PC-9 (cell line): ENCODE results near the gene PRPF4. TPM values are rescaled to one million over a fixed set of nuclear protein-coding genes. Genes with fewer than 3 reads are reported as not detected.

ENCODE experiments used
- BruUV-seq: library from RNA; stranded (reverse); fragments of 400-500 nt; replicated peaks from 2 replicates; lab custom pipeline; 2021; lab: Mats Ljungman, UMichigan
- CTCF ChIA-PET: fragments of 300-600 bp; sonication (Branson Sonifier 250); formaldehyde crosslinking; loops from one replicate; lab custom pipeline; 2022; ENCODE audit warnings: antibody characterized with exemption; lab: Charles Lee
- POLR2A ChIA-PET: fragments of 300-600 bp; sonication (Branson Sonifier 250); formaldehyde crosslinking; loops from one replicate; lab custom pipeline; 2022; ENCODE audit warnings: antibody characterized with exemption; ENCODE audit not compliant: unreplicated experiment; lab: Charles Lee
- DNase-seq, 2 experiments: peaks; one replicate each; pipeline versions ENCODE4 v3.0.0 to v3.0.0-alpha.2; 2015 to 2022; ENCODE audit warnings: mixed read lengths in 1 of 2
- H2AFZ ChIP-seq: fragments of 200-600 bp; sonication (generic); 2 replicates; pipeline ENCODE4 v1.8.1; 2017; ENCODE audit warnings: antibody characterized with exemption
- H3F3A ChIP-seq: fragments of 200-600 bp; sonication (generic); 2 replicates; pipeline ENCODE4 v1.8.1; 2017; ENCODE audit warnings: antibody characterized with exemption, mild to moderate bottlenecking, low read depth; ENCODE audit not compliant: insufficient read depth
- H3K27ac ChIP-seq: fragments of 200-600 bp; sonication (generic); 2 replicates; pipeline ENCODE4 v1.6.1; 2016; ENCODE audit warnings: mixed run types
- H3K27me3 ChIP-seq: fragments of 200-600 bp; sonication (generic); 2 replicates; pipeline ENCODE4 v1.6.1; 2016; ENCODE audit warnings: low read depth, mixed run types; ENCODE audit not compliant: insufficient read depth
- H3K36me3 ChIP-seq: fragments of 200-600 bp; sonication (generic); 2 replicates; pipeline ENCODE4 v1.6.1; 2016; ENCODE audit warnings: low read depth, mixed run types
- H3K4me1 ChIP-seq: fragments of 200-600 bp; sonication (generic); replicated peaks from 2 replicates; pipeline ENCODE4 v1.6.1; 2016; ENCODE audit warnings: mixed run types; ENCODE audit not compliant: insufficient read depth
- H3K4me2 ChIP-seq: fragments of 200-600 bp; sonication (generic); 2 replicates; pipeline ENCODE4 v1.6.1; 2017; ENCODE audit warnings: mixed run types
- H3K4me3 ChIP-seq: fragments of 200-600 bp; sonication (generic); 2 replicates; pipeline ENCODE4 v1.6.1; 2016; ENCODE audit warnings: mixed run types
- H3K79me2 ChIP-seq: fragments of 200-600 bp; sonication (generic); 2 replicates; pipeline ENCODE4 v1.6.1; 2017; ENCODE audit warnings: low read depth, mixed run types
- H3K9me2 ChIP-seq: fragments of 200-600 bp; sonication (generic); 2 replicates; pipeline ENCODE4 v1.8.1; 2017; ENCODE audit warnings: mild to moderate bottlenecking; ENCODE audit not compliant: insufficient read depth
- H3K9me3 ChIP-seq: fragments of 200-600 bp; sonication (generic); 2 replicates; pipeline ENCODE4 v1.8.1; 2016; ENCODE audit warnings: low read depth; ENCODE audit not compliant: insufficient read depth
- H4K20me1 ChIP-seq: fragments of 200-600 bp; sonication (generic); 2 replicates; pipeline ENCODE4 v1.8.1; 2017; ENCODE audit not compliant: insufficient read depth
- CTCF ChIP-seq: fragments of 200-600 bp; sonication (generic); conservative IDR thresholded peaks from 2 replicates; pipeline ENCODE4 v1.6.1; 2017; ENCODE audit warnings: mixed run types, antibody characterized with exemption, mild to moderate bottlenecking, moderate library complexity
- EZH2 ChIP-seq: fragments of 200-600 bp; sonication (generic); IDR thresholded peaks from 2 replicates; pipeline ENCODE4 v1.8.0; 2017; ENCODE audit warnings: antibody characterized with exemption, low read depth
- intact Hi-C: fragments of 100-400 bp; cut with micrococcal nuclease; formaldehyde crosslinking; loops from one replicate; pipeline ENCODE4 v1.10.0; 2022; ENCODE audit not compliant: unreplicated experiment
- total RNA-seq: library from RNA; stranded (reverse); gene quantifications from 2 replicates; pipeline ENCODE4 v1.2.3, GENCODE V29; 2021

PRPF4 gene
- total RNA-seq, 1 experiment from 2014 or later: 36.3 TPM

- BruUV-seq: no TSS peak
Measured at GRCh38 chr9:113319054-113319453, 43.6 kb downstream of the PRPF4 start.

GRCh38 chr9:113320051-113320450, 44.6 kb downstream of the PRPF4 start:
- intact Hi-C loops: no loop called here
- H2AFZ ChIP-seq: no peak overlapping the region
- no peaks in the 10 kb centered on the region for H3K9me2 ChIP-seq
- H3K9me3 ChIP-seq: no peaks in the 10 kb centered on the region
- DNase-seq: no peak
- no peak overlapping the region for H3K4me2 ChIP-seq
- no peaks in the 10 kb centered on the region for H3K79me2 ChIP-seq
- CTCF ChIA-PET: no interaction called here
- POLR2A ChIA-PET: no interaction called here
- H3K36me3 ChIP-seq: no peaks in the 10 kb centered on the region
- BruUV-seq: no TSS peak
- H3K27me3 ChIP-seq: no peaks in the 10 kb centered on the region
- H3K4me1 ChIP-seq: no peaks in the 10 kb centered on the region
- no peaks in the 10 kb centered on the region; the same call in 1 of the 2 replicates for H3F3A ChIP-seq
- TF ChIP-seq CTCF (no peak), EZH2 (no peak)
- no peak overlapping the region for H3K4me3 ChIP-seq
- no peaks in the 10 kb centered on the region for H4K20me1 ChIP-seq
- no peak overlapping the region for H3K27ac ChIP-seq

More at GRCh38 chr9:113319054-113319453, 43.6 kb downstream of the PRPF4 start:
- DNase-seq: no peak
- Histone ChIP-seq H3K79me2 (no peaks in the 10 kb centered on the region), H3K4me2 (no peak overlapping the region), H3K27me3 (no peaks in the 10 kb centered on the region), H3K4me3 (no peak overlapping the region), H3F3A (no peaks in the 10 kb centered on the region; the same call in 1 of the 2 replicates), H3K27ac (no peak overlapping the region), H3K4me1 (no peaks in the 10 kb centered on the region), H4K20me1 (no peaks in the 10 kb centered on the region), H3K9me2 (no peaks in the 10 kb centered on the region), H2AFZ (no peak overlapping the region), H3K36me3 (no peaks in the 10 kb centered on the region), H3K9me3 (no peaks in the 10 kb centered on the region)
- CTCF ChIA-PET: no interaction called here
- intact Hi-C loops: no loop called here
- TF ChIP-seq EZH2 (no peak), CTCF (no peak)
- POLR2A ChIA-PET: interaction anchor here (0.6 kb wide), 1 partner anchor 15 kb away, joined by 28 read pairs; no protein-coding TSS in a partner anchor

GRCh38 chr9:113322671-113323070, 47.2 kb downstream of the PRPF4 start:
- ChIA-PET CTCF (no interaction called here), POLR2A (no interaction called here)
- BruUV-seq: no TSS peak
- H3K36me3 ChIP-seq: no peaks in the 10 kb centered on the region
- H3K4me1 ChIP-seq: no peaks in the 10 kb centered on the region
- no peaks in the 10 kb centered on the region for H3K79me2 ChIP-seq
- H3K9me2 ChIP-seq: no peaks in the 10 kb centered on the region
- no peaks in the 10 kb centered on the region; the same call in 1 of the 2 replicates for H3F3A ChIP-seq
- H3K4me2 ChIP-seq: no peak overlapping the region
- H2AFZ ChIP-seq: no peak overlapping the region
- H3K4me3 ChIP-seq: no peak overlapping the region
- no peak overlapping the region for H3K27ac ChIP-seq
- no peaks in the 10 kb centered on the region for H3K27me3 ChIP-seq
- DNase-seq: no peak
- H4K20me1 ChIP-seq: no peaks in the 10 kb centered on the region
- intact Hi-C loops: no loop called here
- TF ChIP-seq CTCF: no peak
- TF ChIP-seq EZH2: no peak
- H3K9me3 ChIP-seq: no peaks in the 10 kb centered on the region
